ENCODE results near the gene FBF1.
"Not testable (repeated sequence)": the region's sequence is repeated elsewhere in the genome, so short reads cannot be mapped to it uniquely, and the experiment has no call there.

FBF1 gene

DNA sequence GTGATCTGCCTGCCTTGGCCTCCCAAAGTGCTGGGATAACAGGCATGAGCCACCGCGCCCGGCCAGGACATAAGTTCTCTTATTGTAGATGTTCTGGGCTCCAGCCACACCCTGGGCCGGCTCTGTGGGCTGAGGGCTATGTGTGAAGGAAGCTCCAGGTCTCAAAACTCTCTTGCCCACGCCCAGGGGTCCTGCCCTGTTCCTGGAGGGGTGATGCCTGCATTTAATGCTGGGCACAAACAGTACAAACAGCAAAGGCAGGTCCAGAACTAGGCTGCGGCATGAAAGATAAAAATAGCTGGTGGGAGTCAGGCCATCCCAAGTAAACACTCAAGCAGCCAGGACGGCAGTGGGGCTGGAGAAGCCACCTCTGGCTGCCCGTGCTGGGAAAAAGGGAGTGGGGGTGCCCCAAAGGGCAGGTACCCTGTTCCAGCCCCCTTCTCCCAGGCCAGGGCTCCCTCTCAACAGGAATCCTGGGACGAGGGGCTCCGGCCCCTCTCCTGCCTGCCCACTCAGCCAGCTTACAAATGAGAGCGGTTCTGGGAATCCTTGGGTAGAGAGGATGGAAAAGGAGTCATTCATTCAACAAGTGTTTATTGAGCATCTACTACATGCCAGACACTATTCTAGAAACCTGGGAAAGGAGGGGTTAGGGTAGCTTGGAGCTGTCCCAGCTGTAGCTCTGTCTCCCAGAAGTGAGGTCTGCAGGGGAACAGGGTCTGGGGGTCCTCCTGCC, 67.1 kb downstream of the FBF1 start:
- no peak for DNase-seq

DNA sequence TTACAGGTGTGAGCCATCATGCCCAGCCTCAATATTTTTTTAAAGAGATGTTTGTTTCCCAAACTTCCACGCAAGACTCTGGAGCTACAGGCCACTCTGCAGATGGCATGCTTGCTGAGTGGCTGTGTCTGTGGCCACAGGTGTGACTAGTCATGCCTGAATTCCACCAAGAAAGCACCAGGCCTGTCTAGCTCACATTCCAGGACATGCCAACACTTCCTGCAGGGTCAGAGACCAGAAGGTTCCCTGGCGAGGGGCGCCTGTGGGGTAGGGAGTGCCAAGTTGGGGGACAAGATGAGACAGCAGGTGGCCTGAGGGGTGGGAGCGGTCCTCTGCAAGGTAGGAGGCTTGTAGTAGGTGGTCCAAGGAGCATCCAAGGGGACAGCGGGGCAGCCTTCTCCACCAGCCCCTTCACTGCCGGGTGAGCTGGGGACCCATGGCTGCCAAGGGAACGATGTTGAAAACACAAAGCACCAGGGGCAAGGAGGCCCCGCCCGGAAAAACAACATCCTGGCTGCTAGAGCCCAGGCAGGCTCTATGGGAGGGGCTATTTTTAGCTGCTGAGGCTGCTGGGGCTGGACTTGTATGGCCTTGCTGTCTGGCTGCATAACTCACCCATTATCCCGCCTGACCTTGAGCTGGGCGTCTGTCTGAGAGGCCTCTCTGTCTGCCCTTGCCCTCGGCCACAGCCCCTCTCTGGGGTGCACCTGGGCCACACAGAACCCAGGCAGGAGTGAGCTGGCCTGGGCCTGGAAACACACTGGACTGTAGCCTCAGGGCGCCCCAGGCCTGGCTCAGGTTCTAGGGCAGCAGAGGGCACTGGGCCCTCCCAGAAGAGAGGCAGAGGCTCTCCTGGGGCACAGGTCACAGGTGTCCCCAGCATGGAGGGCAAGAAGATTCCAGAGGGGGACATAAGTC, 68.1 kb downstream of the FBF1 start:
- DNase-seq, result no peak

DNA sequence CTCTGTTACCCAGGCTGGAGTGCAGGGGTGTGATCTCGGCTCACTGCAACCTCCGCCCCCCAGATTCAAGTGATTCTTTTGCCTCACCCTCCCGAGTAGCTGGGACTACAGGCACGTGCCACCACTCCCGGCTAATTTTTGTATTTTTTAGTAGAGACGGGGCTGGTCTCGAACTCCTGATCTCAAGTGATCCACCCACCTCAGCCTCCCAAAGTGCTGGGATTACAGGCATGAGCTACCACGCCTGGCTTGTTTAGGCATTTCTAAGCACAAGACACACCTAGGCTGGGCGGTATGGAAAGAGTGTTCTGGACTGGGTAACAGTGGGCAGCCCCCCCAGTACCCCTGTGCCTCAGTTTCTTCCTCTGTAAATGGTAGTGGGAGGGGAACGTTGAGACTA, 70.6 kb downstream of the FBF1 start:
- not testable (repeated sequence) for DNase-seq

DNA sequence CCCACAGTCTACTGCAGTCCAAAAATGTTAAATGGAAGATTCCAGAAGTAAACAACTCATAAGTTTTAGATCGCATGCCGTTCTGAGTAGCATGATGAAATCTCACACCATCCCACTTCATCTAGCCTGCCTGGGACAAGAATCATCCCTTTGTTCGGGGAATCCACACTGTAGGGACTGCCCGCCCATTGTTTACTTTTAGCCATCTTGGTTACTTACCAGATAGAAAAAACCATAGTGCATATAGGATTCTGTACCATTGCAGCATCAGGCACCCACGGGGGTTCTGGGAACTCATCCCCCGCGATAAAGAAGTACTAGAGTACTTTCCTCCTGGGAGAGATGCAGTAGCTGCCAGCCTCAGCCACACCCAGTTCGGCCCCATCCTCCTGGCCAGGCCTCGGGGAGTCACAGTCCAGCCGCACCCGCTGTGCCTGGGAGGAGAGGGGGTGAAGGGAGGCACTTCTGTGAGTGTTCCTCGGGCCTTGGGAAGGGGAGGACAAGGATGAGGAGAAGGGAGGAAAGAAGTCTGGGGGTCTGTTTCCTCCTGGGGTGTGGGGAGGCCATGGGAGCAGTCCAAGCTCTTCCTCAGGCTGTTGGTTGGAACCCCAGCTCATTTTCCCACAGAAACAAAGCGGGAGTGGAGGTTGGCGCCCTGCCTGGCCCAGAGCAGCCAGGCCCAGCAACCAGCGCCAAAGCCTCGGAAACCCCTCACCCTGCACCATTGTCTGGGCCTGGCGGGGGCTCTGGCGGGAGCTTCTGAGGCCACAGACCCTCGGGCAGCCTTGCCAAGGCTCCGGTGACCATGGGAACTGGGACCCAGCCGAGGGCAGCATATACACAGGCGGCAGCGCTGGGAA, 71.3 kb downstream of the FBF1 start:
- DNase-seq, result no peak

DNA sequence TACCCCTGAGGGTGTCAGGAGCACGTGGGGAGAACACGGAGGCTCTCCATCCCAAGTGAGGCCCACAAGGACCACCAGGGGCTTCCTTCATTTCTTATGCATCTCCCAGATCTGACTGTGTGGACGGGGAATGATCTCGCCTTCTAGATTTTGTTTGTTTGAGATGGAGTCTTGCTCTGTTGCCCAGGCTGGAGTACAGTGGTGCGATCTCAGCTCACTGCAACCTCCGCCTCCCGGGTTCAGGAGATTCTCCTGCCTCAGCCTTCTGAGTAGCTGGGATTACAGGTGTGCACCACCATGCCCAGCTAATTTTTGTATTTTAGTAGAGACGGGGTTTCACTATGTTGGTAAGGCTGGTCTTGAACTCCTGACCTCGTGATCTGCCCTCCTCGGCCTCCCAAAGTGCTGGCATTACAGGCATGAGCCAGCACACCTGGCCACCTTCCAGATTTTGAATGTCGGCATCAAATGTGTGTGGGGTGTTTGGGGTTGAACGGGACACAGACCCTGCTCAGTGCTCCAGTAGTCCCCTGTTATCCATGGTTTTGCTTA, 72.0 kb downstream of the FBF1 start:
- not testable (repeated sequence) for DNase-seq

DNA sequence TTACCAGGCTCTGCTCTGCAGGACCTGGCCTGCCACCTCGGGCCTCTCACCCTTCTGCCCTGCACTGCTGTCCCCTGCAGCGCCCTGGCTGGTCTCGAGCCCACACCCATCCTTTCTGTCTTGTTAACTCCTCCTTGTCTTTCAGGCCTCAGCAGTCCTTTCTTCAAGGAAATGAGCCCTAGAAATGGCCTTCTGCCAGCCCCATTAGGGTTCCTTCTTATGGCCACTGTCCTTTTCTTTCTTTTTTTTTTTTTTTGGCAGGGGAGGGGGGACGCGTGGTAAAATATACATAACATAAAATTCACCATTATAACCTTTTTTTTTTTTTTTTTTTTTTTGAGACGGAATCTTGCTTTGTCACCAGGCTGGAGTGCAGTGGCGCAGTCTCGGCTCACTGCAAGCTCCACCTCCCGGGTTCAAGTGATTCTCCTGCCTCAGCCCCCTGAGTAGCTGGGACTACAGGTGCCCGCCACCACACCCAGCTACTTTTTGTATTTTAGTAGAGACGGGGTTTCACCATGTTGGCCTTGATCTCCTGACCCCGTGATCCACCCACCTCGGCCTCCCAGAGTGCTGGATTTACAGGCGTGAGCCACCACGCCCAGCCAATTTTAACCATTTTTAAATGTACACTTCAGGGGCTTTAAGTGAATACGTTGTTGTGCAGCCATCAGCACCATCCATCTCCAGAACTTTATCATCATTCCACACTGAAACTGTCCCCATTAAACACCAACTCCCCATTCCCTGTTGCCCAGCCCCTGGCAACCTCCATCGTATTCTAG, 75.2 kb downstream of the FBF1 start:
- not testable (repeated sequence) for DNase-seq

DNA sequence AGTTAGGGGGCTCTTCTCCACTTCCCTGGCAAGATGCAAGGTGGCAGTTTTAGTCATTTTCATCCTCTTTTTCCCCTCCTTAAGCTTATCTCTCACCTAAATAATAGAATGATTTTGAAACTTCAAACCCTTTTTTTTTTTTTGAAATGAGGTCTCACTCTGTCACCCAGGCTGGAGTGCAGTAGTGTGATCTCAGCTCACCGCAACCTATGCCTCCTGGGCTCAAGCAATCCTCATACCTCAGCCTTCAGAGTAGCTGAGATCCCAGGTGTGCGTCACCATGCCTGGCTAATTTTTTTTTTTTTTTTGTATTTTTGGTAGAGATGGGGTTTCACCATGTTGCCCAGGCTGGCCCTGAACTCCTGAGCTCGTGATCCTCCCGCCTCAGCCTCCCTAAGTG, 76.0 kb downstream of the FBF1 start:
- DNase-seq, result not testable (repeated sequence)

DNA sequence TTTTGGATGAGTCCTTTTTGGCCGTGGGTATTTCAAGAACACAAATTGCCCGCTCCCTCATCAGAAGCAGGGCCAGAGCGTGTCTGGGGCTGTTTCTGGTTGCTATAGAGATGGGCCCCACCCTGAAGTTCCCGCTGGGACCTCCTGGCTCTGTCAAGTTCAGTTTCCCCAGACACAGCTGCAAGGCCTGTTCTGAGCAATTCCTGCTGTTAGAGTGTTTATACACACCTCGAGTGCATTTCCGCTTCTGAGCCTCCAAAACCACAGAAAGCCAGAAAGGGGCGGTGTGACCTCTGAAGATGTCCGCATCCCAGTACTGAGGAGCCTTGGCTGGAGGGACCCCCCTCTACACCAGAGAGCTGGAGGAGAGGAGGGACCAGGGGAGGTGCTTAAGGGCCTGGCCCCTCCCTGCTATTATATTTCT, 76.4 kb downstream of the FBF1 start:
- peak; percentile 86 for DNase-seq

DNA sequence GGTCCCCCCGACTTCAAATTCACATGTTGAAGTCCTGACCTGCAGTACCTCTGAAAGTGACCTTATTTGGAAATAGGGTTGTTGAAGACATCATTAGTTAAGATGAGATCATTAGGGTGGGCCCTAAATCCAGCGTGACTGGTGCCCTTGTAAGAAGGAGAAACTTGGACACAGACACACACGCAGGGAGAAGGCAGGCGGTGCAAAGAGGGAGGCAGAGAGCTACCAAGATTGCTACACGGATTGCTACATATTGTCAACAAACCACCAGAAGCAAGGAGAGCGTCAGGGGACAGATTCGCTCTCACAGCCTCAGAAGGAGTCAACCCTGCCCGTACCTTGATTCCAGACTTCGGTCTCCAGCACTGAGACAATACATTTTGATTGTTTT, 78.9 kb downstream of the FBF1 start:
- DNase-seq, result peak; percentile 24

Measured in MV-4-11 (cell line).